GM18519 (cell line): Measurements from ENCODE around the gene HOXB7.

Source experiments
- ATAC-seq: cut with Tn5 transposase; IDR thresholded peaks from one replicate; pipeline ENCODE4 v1.9.1; 2021; ENCODE audit warnings: mild to moderate bottlenecking, moderate library complexity; ENCODE audit not compliant: unreplicated experiment, low FRiP score

Gene HOXB7

DNA sequence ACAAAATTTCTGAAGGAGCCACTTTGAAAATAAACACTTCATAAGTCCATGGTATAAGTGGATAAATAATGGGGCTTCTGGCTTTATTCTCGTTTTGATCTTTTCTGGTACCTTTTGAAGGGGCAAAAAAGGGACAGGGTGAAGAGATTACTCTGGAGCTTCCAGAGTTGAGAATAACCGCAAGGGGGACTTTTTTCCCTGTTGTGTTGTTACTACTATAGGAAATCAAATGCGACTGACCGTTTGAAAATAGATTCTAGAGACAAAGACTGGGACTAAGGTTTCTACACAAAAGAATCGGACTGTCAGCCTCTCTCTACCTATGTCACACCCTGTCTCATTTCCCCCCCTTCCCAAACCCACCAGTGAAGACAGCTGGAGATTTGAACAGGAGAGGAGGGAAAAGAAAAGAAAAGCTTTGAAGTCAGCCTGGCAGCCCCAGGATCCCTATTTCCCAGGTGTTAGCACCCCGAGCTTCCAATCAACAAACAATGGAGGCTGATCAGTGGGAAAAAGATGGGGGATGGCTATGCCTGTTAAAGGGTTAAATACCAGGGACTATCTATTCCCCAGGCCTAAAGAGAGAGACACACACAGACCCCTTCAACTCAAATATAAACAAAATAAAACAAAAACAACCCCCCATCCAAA lies 41.0 kb downstream of the HOXB7 start:
- ATAC-seq: no peak

DNA sequence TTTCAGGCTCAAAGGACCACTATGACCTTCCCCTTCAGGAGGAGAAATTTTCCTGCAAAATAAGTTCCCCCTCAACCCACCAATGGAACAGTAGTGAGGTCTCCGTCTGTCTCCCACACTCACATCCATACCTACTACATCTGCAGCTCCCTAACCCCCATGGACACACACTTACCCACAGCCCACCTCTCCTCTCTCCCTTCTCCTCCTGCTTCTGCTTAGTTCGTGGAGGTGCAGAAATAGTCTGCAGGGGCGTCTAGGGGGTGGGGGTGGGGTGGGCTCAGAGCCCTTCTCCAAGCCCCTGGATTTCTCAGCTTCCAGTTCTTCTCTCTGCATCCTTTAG lies 41.6 kb downstream of the HOXB7 start:
- ATAC-seq: no peak

DNA sequence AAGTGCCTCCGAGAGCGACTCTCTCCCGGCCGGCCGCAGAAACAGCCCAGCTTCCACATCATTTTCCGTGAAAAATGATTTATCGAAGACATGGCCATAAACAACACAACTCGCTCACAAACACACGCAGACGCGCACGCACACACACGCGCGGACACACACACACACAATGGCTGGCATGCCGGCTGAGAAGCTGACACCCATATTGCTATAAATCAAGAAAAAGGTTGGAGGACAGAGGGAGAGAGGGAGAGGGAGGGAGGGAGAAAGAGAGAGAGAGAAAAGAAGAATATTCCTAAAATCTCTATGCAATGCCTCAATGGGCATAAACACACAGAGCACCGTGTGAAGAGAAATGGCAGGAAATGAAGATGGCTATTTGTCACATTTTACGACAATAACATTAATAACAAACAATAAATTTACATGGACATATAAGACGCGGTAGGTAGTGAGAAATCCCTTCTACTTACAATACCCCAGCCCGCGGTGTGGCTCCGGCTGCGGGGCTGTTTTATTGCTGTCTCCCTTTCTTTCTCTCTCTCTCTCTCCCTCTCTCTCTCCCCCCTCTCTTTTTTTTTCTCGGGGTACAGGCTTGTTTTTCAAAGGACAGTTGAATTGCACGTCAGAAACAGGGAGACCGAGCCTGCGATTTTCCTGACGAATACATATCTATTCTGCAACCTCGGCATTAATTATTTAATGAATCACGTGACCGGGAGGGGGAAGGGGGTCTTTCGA lies 42.1 kb downstream of the HOXB7 start:
- ATAC-seq: no peak

DNA sequence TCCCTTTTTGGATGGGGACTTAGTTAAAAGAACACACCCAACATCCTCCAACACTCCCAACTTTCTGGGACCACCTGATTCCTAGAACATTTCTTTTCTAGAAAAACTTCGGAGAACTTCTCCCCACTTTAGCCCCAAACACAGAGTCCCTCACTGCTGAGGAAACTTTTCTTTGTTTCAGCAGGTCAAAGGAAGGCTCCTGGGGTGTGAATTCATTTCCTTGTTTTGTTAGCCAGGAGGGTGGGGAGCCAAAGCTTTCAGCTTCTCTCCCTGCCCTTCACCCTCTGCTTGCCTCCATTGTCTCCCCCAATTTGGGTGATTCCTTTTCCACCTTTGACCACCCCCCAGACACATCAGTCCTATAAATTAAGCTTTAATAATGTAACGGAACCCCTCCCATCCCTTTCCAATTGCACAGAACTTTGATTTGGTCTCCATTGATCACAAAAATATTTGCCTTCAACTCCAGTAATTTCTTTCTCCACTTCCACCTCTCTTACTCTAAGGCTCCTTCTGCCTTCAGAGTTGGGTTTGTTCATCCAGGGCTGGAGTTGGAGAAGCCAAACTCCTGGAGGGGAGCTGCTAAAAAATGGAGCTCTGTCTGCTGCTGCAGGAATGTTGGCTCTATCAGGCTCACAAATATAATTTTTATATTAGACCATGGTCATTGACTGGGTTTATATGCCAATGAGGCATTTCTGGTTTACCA lies 43.0 kb downstream of the HOXB7 start:
- no peak for ATAC-seq

DNA sequence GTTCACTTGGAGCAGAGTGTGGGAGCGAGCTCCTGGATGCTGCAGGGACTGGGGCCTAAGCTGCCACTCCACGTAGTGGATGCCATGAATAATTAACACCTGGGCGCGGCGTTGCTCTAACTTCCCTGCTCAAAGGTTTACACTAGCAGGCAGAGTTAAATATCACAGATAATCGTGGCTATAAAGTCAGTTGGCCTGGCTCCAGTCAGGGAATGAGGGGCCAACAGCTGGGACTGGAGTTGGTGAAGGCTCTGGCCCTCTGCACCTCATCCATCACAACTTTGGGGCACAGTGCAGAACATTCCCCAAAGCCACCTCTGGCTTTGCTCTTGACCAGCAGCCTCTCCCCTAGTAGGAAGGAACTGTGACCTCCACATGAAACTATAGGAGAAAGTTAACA lies 43.6 kb downstream of the HOXB7 start:
- no peak for ATAC-seq

DNA sequence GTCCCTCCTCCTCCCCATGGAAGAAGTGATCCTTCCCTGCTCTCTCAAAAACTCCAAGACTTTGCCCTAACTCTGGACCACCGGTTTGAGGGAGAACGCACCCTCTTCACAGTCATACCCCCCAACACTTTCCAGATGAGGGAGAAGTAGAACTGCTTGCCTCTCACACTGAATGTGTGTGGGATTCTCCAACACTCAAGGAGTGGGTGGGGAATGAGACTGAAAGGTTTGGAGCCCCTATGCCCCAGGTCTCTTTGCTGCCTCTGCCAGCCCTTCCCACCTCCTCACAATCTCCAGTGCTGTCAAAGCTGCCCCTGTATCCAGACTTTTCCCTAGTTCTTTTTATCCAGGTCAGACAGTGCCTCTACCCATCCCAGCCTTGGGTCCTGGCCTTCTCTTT lies 44.1 kb downstream of the HOXB7 start:
- ATAC-seq: no peak

DNA sequence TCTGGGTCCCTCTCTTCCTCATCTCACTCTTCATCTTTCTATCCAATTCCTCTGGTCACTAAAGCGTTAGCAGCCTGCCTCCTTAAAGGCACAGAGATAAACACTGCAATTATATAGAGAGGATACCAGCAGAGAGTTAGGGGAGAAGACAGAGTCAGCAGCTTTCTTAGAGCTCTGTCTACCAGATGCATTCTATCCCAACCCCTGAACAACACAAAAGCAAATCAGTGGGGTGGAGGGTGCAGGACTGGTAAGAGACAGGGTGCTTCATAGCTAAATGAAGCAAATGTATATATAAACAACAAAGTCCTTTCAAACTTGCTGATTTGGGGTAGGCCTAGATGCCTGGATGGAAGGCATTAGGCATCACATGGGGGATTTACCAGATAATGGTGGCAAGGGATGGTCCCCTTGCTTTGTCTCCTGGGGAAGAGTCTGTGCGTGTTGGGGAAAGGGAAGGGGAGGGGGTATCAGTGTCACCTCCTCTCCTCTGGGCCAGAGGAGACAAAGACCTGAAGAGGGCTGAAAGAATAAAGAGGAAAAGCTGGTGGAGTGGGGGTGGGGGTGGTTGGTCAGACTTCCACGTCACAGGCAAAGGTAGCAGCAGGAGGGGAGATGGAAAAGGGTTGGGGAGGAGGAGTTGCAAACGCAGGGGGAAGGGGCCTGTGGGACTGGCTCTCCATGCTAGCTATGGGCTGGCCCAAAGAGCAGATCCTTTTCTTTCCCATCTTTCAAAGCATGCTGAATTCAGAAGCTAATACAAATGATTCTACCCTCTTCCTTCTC lies 44.7 kb downstream of the HOXB7 start:
- no peak for ATAC-seq

DNA sequence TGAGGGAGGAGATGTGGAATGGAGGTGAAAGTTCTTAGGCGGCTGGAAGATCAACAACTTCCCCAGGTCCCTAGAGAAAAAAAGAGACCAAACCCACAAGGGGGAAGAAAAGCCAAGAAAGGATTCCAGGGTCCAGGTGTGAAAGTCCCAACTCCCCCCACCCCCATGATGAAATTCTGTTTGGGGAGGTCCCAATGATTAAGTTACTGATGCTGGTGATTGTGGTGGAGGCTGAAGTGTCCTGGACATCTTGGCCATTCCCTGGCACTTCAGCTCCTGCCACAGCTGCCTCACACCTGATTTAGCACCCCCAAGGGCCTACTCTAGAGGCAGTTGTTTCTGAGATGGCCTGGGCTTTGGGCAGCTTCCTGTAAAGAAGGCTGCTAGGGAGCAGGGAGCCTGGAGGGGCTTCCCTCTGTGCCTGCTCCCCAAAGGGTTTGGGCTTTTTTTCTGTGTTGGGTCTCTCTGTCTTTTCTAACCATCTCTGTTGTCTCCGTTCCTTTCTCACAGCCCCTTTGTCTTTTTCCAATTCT lies 45.7 kb downstream of the HOXB7 start:
- no peak for ATAC-seq

DNA sequence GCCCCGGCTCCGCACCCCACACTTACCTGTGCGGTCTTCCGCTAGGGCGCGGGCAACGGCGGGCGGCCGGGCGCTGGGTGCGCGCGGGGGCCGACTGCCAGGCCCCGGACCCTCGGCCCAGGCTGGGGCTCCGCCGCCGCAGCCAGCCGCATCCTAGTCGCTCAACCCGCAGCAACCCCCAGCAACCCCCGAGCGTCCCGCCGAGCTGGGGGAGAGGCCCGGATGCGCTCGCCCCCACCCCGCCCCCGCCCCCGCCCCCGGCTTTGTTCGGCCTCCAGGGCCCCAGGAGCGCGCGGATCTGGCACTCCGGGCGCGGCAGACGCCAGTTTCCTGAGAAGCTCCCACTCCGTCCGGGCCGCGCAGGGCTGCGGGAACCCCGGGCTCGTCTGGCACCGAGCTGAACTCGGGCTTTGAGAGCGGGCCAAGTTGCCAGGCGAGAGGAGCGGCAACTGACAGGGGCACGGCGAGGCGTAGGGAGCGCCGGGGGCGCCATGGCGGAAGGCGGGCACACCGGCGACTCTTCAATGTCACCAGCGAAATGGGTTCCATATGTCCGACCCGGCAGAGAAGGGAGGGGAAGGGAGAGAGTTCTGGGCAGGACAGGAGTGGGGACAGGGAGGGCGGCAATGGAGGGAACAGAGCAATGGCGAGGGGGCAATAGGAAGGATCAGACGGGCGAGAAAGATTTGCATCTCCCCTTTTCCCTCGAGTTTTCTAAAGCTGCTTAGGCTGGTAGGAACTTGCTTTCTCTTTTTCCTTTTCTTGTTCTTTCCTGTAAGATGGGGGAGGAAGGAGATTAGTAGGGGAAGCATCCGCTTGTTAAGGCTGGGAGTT lies 46.4 kb downstream of the HOXB7 start:
- ATAC-seq: no peak

DNA sequence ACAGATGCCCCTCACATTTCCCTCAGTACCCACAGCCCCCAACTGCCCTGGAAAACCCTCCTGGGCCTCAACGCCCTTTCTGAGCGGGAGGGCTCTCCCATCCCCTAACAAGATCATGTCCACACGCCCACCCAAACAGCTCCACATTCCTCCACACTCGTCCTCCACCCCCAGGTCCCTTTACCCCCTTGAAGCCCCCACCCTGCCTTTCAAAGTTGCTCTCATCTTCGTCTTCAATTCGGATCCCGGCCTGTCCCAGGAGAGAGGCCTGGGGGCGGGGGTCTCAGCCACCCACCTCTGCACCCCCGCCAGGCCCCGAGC lies 47.0 kb downstream of the HOXB7 start:
- no peak for ATAC-seq

DNA sequence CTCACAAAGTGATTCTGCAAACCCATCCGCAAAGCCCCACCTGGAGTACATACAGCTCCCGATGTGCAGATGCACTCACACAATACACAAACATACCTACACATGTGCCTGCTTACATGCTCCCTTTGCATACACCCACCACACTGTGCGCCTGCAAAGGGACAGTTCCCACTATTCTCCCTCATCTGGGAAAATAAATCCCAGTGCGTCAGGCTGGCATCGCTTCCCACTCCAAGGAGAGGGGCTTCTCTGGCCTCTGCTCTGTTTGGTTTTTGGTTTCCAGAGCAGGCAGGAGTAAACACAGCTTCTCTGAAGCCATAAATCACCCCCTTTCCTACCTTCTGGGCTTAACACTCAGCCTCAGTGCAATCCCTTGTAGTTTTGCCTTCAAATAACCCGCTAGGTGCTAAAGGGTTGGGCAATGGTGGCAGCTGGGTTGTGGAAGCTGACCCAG lies 47.4 kb downstream of the HOXB7 start:
- ATAC-seq: no peak

DNA sequence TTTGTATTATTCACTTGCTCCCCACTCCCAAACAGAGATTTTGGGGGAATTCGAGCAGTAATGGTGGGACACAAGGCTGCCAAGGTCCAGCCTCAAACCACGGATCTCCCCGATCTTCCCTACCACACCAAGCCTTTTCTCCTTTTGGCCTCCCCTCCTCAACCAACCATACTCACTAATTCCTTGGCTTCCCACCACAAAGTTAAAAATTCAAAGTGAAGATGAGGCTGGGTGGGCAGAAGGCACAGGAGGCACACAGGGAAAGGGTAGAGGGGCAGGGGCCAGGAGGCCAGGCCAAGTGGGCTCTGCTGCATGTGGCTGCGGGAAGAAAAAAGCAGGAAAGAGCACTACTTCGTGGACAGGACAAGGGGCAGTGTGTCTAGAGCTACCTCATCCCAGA lies 47.9 kb downstream of the HOXB7 start:
- ATAC-seq: no peak

DNA sequence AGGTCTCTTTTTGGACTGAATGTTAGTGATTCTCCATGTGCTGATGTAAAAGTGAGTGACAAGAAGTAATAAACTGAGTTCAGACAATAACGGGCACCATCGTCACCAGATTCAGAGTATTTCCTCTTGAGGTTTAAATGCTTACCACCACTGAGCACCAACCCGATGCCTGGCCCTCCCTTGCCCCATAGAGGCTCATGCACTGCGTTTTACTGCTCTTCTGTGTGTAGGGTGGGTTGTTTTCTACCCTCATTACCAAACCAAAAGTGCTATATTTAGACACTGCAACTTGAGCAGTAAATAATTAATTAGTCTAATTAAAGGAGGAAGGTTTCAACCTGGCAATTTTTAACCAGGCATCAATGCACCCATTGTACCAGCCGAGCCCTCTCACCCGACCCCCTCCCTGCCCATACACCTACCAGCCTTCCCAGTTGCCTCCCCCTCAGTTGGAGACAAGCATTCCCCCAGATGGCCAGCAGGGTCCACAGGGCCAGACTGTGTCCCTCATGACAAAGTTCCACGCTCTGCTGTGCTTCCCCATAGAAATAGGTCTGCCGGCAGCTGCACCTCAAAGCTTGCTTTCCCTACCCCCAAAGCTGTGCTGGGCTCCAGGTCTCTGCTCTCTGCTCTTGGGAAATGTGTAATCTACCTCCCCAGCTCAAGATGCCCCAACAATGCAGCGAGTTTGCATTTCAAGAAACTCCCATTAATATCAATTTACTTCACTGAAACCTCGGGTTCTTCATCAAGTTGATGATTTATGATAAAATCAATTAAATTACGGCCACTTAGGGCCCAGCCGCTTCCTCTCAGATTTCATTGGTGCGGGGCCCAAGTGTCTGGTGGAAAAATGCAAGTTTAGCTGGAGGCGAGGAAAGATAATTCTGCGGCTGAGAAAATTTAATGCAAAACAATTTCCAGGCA lies 48.7 kb downstream of the HOXB7 start:
- ATAC-seq: no peak

DNA sequence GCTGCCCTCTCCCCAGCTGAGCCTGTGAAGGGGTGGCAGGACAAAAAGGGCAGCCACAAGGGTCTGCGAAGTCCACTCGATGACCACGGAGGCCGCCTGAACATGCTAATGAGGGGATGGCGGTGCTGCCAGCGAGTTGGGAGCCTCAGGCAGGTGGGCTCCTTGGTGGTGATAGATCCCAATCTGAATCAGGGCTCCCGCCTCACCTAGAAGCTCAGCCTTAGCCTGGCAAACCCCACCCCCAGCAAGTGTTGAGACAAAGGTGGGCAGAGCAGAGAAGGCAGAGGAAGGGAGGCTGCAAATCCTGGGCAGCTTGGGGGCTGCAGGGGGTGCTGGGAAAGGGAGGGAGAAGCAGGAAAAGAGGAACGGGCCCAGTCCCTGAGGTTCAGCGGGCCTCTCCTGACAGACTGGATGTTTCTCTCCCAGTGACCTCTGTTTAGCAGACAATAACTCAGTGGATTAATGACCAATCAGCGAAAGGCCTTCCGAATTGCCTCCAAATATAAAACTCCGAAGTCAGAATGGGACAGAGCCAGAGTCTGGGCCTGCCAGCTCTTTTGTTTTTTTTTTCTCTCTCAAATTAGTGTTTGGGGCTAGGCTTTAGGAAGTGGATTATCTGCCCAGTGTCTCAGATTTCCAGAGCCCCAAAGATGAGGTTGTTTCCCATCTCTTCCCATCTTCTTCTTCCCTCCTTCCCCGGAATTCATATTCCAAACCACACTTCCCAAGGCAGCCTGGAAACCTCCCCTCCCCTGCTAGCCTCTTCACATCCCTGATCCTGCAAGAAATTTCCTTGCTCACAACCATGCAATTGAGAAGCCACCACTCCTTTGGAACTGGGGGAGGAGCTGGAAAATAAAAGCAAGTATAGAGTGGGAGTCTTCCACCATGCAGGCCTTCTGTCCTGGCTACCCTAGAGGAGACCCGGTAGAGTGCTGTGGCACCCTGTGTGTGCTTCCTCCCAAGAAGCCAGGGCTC lies 50.7 kb downstream of the HOXB7 start:
- ATAC-seq: no peak

DNA sequence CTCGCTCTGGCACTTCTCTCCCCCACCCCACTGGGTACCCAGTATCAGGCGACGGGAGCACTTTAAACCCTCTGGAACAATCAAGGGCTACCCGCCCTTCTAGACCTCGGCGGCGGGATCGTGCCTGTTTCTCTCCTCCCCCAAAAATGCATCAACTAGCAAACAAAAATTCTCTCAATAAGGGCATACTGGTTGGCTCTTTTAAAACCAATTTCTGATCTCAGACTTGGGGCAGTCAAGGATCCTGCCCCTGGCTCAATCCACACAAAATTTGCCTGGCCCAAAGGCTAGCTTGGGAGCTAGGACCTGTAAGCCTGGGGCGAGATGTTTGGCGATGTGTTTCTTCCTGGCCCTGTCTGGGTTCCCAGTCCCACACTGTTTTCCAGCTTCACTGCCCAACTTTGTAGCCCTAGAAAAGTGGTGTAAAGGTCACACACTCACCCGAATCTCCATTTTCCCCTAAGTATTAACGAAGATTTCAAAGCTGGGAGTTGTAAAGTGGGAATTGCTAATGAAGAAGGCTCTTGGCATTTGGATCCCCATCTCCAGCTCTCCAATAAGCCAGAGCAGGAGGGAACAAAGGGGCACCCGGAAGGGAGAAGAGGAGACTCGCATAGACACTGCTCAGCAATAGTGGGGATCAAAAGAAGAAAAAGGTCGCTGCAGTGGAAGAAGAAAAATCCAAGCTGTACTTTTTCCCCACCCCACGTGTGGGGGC lies 51.5 kb downstream of the HOXB7 start:
- no peak for ATAC-seq

DNA sequence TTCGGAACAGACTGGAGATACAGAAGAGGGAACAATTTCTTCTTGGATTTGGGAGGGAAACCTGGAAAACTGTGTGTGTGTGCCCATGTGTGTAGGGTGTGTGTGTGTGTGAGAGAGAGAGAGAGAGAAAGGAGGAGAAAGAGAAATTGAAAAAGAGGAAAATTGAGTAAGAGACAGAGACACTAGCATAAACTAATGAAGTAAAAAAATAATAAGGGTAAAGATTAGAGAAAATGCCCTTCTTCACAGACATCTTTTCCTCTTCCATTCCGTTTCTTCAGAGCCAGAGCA lies 52.0 kb downstream of the HOXB7 start:
- ATAC-seq: no peak

DNA sequence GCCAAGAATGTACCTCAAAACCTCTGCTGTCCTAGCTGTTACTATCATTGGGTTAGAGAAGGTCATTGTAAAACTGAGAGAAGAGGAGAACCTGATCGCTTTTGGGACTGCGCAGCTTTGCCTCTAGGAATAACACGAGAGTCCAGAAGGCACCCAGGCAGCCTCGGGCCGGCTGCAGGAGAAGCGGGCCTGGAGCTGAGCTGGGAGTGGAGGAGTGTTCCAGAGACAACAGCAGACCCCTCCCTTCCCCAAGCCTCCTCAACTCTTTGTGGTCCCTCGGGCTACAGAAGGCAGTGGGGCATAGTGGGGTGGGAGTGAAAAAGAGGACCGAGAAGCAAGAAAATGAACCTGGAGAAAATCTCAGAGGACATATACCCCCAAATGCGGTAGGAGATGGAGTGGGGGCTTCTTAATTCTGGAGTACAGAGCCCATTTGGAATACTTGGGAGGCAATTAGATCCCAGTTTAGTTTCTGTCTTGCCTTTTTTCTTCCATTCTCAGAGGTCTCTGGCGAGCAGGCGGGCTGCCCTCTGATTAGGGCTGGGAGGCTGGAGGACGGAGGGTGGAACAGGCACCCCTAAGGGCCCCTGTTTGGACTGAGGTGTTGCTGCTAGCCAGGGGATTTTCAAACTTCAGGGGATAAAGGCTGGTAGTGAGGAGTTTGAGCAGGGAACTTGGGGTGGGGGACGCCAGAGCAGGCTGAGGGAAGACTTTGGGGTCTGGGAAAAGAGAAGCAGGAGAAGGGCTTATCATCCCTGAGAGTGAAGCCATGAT lies 52.6 kb downstream of the HOXB7 start:
- ATAC-seq: no peak
